NT2/D1 (cell line): ENCODE data around the gene OR6S1.

Experiments
- YY1 ChIP-seq: IDR thresholded peaks from 2 replicates; pipeline ENCODE4 v1.6.1; 2011; ENCODE audit not compliant: insufficient read length, insufficient read depth
- ZNF274 ChIP-seq: IDR thresholded peaks from 2 replicates; pipeline ENCODE4 v1.6.1; 2011; ENCODE audit warnings: mild to moderate bottlenecking, low read depth, low read length

GRCh38 chr14:20631023-20631879, 10.2 kb downstream of the OR6S1 start:
- TF ChIP-seq YY1, result no peak
- no peak for TF ChIP-seq ZNF274
